ENCODE results near the gene ACOX2.

GRCh38 chr3:58478781-58479180 is 58.2 kb downstream of the ACOX2 start:
- TF ChIP-seq CTCF (IDR thresholded peaks at IDR 0.05) (no peak), POLR2A (IDR thresholded peaks at IDR 0.05) (no peak), POLR2AphosphoS5 (IDR thresholded peaks at IDR 0.05) (no peak)

Measured in prostate gland (tissue), 2 donors.